Stomach (tissue), 4 donors: ENCODE measurements around the gene SSH2.

Experiments used
- CTCF ChIP-seq, 7 experiments: fragments of 450-650 bp in 4 of 7; fragments of 200-600 bp in 3 of 7; sonication (generic) in 3 of 7; IDR thresholded peaks; one replicate each; pipeline ENCODE4 v1.5.1; 2016 to 2019; ENCODE audit warnings: antibody characterized with exemption in 7 of 7, control low read depth in 2 of 7, mild to moderate bottlenecking in 1 of 7
- EP300 ChIP-seq: sonication (generic); formaldehyde crosslinking; IDR thresholded peaks from one replicate; pipeline ENCODE4 v1.6.1; 2017; ENCODE audit warnings: antibody characterized with exemption
- POLR2A ChIP-seq, 4 donors: fragments of 450-650 bp; IDR thresholded peaks; one replicate each; pipeline ENCODE4 v1.6.1; 2016; ENCODE audit warnings: antibody characterized with exemption in 4 of 4, control low read depth in 2 of 4, mild to moderate bottlenecking in 1 of 4, moderate library complexity in 1 of 4
- POLR2AphosphoS5 ChIP-seq, 3 donors: sonication (generic); formaldehyde crosslinking; IDR thresholded peaks; one replicate each; pipeline ENCODE4 v1.6.1; 2016; ENCODE audit warnings: antibody characterized with exemption in 3 of 3

- TF ChIP-seq CTCF (IDR thresholded peaks at IDR 0.05) (no peak), POLR2A (IDR thresholded peaks at IDR 0.05) (no peak), POLR2AphosphoS5 (IDR thresholded peaks at IDR 0.05) (no peak), EP300 (no peak)
Observed at GRCh38 chr17:29973005-29973404, 43.0 kb upstream of the SSH2 start.
